H9 (cell line): ENCODE measurements around the gene RNF40. TPM values are rescaled to one million over a fixed set of nuclear protein-coding genes. Genes with fewer than 3 reads are reported as not detected.

Experiments used
- DNase-seq: peaks from one replicate; pipeline ENCODE4 v3.0.0-alpha.2; 2017
- H2AFZ ChIP-seq: one replicate; pipeline ENCODE4 v1.6.1; 2013; ENCODE audit warnings: mild to moderate bottlenecking, low read length, control low read depth, moderate library complexity
- H2AK5ac ChIP-seq: 2 replicates; pipeline ENCODE4 v1.6.1; 2013; ENCODE audit warnings: low read length, control low read depth, mixed read lengths; ENCODE audit not compliant: insufficient read length
- H2BK120ac ChIP-seq: one replicate; pipeline ENCODE4 v1.6.1; 2013; ENCODE audit warnings: low read depth, mild to moderate bottlenecking, low read length, control low read depth, inconsistent platforms; ENCODE audit not compliant: poor library complexity, severe bottlenecking
- H2BK12ac ChIP-seq: 2 replicates; pipeline ENCODE4 v1.6.1; 2013; ENCODE audit warnings: low read length, control low read depth, mixed read lengths, low read depth; ENCODE audit not compliant: insufficient read length
- H2BK15ac ChIP-seq: 2 replicates; pipeline ENCODE4 v1.6.1; 2013; ENCODE audit warnings: low read depth, low read length, control low read depth
- H2BK20ac ChIP-seq: one replicate; pipeline ENCODE4 v1.6.1; 2013; ENCODE audit warnings: low read depth, mild to moderate bottlenecking, low read length, control low read depth, inconsistent platforms; ENCODE audit not compliant: poor library complexity, severe bottlenecking
- H2BK5ac ChIP-seq: 2 replicates; pipeline ENCODE4 v1.6.1; 2013; ENCODE audit warnings: low read length, control low read depth, mixed read lengths; ENCODE audit not compliant: insufficient read length
- H3K14ac ChIP-seq: 2 replicates; pipeline ENCODE4 v1.6.1; 2013; ENCODE audit warnings: low read length, control low read depth; ENCODE audit not compliant: insufficient read depth
- H3K18ac ChIP-seq: 2 replicates; pipeline ENCODE4 v1.6.1; 2013; ENCODE audit warnings: low read depth, mild to moderate bottlenecking, mixed read lengths, low read length, control low read depth; ENCODE audit not compliant: insufficient read length
- H3K23ac ChIP-seq: 2 replicates; pipeline ENCODE4 v1.6.1; 2013; ENCODE audit warnings: low read length, control low read depth, mixed read lengths, low read depth; ENCODE audit not compliant: insufficient read length
- H3K23me2 ChIP-seq: 2 replicates; pipeline ENCODE4 v1.6.1; 2013; ENCODE audit warnings: low read depth, mild to moderate bottlenecking, mixed read lengths, low read length, control low read depth; ENCODE audit not compliant: insufficient read length, poor library complexity, severe bottlenecking
- H3K27ac ChIP-seq: 2 replicates; pipeline ENCODE4 v1.5.1; 2013; ENCODE audit warnings: low read length, control low read depth, mixed read lengths, low read depth; ENCODE audit not compliant: insufficient read length
- H3K27me3 ChIP-seq: 2 replicates; pipeline ENCODE4 v1.6.1; 2013; ENCODE audit warnings: low read length, control low read depth, inconsistent platforms; ENCODE audit not compliant: insufficient read depth
- H3K4ac ChIP-seq: 2 replicates; pipeline ENCODE4 v1.6.1; 2013; ENCODE audit warnings: low read depth, mild to moderate bottlenecking, control low read depth, inconsistent platforms, low read length, moderate library complexity
- H3K4me1 ChIP-seq: 2 replicates; pipeline ENCODE4 v1.6.1; 2013; ENCODE audit warnings: low read length, control low read depth, inconsistent platforms; ENCODE audit not compliant: insufficient read depth
- H3K4me2 ChIP-seq: 2 replicates; pipeline ENCODE4 v1.6.1; 2013; ENCODE audit warnings: low read length, control low read depth, mixed read lengths; ENCODE audit not compliant: insufficient read length, insufficient read depth
- H3K56ac ChIP-seq: 2 replicates; pipeline ENCODE4 v1.6.1; 2013; ENCODE audit warnings: low read depth, mild to moderate bottlenecking, mixed read lengths, low read length, control low read depth; ENCODE audit not compliant: insufficient read length
- H3K79me1 ChIP-seq: 2 replicates; pipeline ENCODE4 v1.6.1; 2013; ENCODE audit warnings: low read depth, mild to moderate bottlenecking, moderate library complexity, low read length, control low read depth, inconsistent platforms; ENCODE audit not compliant: insufficient read depth, poor library complexity, severe bottlenecking
- H3K79me2 ChIP-seq: 2 replicates; pipeline ENCODE4 v1.6.1; 2013; ENCODE audit warnings: low read length, control low read depth, inconsistent platforms; ENCODE audit not compliant: insufficient read depth
- H3K9ac ChIP-seq: 2 replicates; pipeline ENCODE4 v1.6.1; 2013; ENCODE audit warnings: low read length, control low read depth, mixed read lengths; ENCODE audit not compliant: insufficient read length; ENCODE audit errors: extremely low read depth
- H3K9me3 ChIP-seq: one replicate; pipeline ENCODE4 v1.6.1; 2013; ENCODE audit warnings: low read depth, low read length, inconsistent platforms; ENCODE audit not compliant: control insufficient read depth
- H3T11ph ChIP-seq: one replicate; pipeline ENCODE4 v1.6.1; 2013; ENCODE audit warnings: mild to moderate bottlenecking, low read length, control low read depth, inconsistent platforms
- H4K20me1 ChIP-seq: one replicate; pipeline ENCODE4 v1.6.1; 2013; ENCODE audit not compliant: control insufficient read depth, insufficient read length, insufficient read depth
- H4K5ac ChIP-seq: 2 replicates; pipeline ENCODE4 v1.6.1; 2013; ENCODE audit warnings: low read depth, mild to moderate bottlenecking, mixed read lengths, low read length, control low read depth; ENCODE audit not compliant: insufficient read length
- H4K8ac ChIP-seq: replicated peaks from 2 replicates; pipeline ENCODE4 v1.6.1; 2013; ENCODE audit warnings: low read length, control low read depth, mixed read lengths, low read depth; ENCODE audit not compliant: insufficient read length
- H4K91ac ChIP-seq: 2 replicates; pipeline ENCODE4 v1.6.1; 2013; ENCODE audit warnings: low read depth, mild to moderate bottlenecking, moderate library complexity, mixed read lengths, low read length, control low read depth; ENCODE audit not compliant: insufficient read length
- H3K27ac Mint-ChIP-seq, 3 experiments: 2 replicates in 2 of 3; 3 replicates in 1 of 3; pipeline ENCODE4 v1.8.0; 2020 to 2021; ENCODE audit warnings: mixed read lengths in 3 of 3, mild to moderate bottlenecking in 1 of 3, moderate library complexity in 1 of 3
- H3K27me3 Mint-ChIP-seq: 2 replicates; pipeline ENCODE4 v1.8.0; 2021; ENCODE audit warnings: low read depth, mild to moderate bottlenecking, moderate library complexity, mixed read lengths
- H3K36me3 Mint-ChIP-seq, 3 experiments: 2 replicates in 2 of 3; 3 replicates in 1 of 3; pipeline ENCODE4 v1.8.0; 2020 to 2021; ENCODE audit warnings: low read depth in 3 of 3, mixed read lengths in 3 of 3; ENCODE audit not compliant: insufficient read depth in 1 of 3
- H3K4me1 Mint-ChIP-seq, 2 experiments: 2 replicates each; pipeline ENCODE4 v1.8.0; 2020; ENCODE audit warnings: mixed read lengths in 2 of 2
- H3K4me3 Mint-ChIP-seq, 2 experiments: 2 replicates in 1 of 2; 3 replicates in 1 of 2; pipeline ENCODE4 v1.8.0; 2020 to 2021; ENCODE audit warnings: mild to moderate bottlenecking in 2 of 2, mixed read lengths in 2 of 2, moderate library complexity in 1 of 2
- H3K9me3 Mint-ChIP-seq, 2 experiments: 2 replicates in 1 of 2; 3 replicates in 1 of 2; pipeline ENCODE4 v1.8.0; 2020; ENCODE audit warnings: mild to moderate bottlenecking in 2 of 2, mixed read lengths in 2 of 2, moderate library complexity in 1 of 2
- WGBS: extraction: QIAGEN DNeasy Blood & Tissue Kit; methylation state at CpG from one replicate; pipeline ENCODE4 v1.1.7; 2013; ENCODE audit warnings: missing lambda C conversion rate, low lambda C conversion rate, mixed read lengths; ENCODE audit not compliant: insufficient read length; ENCODE audit errors: extremely low coverage; 5-methylcytosine and 5-hydroxymethylcytosine counted together
- total RNA-seq: library from RNA; stranded (reverse); gene quantifications from 2 replicates; pipeline ENCODE4 v1.2.1, GENCODE V29; 2021
- TF ChIP-seq, protein P1 (sequence below): fragments of 200-600 bp; sonication (generic); conservative IDR thresholded peaks from 3 replicates; pipeline ENCODE4 v1.8.0; 2021; ENCODE audit warnings: antibody characterized with exemption, mild to moderate bottlenecking

The RNF40 gene
- total RNA-seq, 1 experiment from 2014 or later = 103 TPM

DNA sequence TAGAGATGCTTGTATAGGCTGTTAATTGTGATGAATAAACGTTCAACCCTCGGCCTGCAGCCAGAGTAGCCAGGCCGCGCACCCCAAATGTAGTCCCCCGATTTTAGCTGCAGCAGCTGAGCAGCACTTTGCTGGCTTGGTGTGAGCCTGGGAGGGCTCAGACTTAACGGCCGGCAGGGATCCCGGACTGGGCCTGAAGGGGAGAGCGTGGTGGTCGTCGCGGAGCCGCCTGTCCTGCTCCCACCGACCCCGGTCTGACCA lies 12.9 kb downstream of the RNF40 start:
- H3K9ac ChIP-seq = no peak overlapping the region
- no peak overlapping the region for H3K56ac ChIP-seq
- no peaks in the 10 kb centered on the region for H3K27me3 ChIP-seq
- H4K91ac ChIP-seq = no peak overlapping the region
- Mint-ChIP-seq H3K36me3 (peaks cover 23 to 46% (median 32%) of the 10 kb centered on the region in 3 experiments), H3K27me3 (peaks cover 3% of the 10 kb centered on the region; the same call in 1 of the 2 replicates), H3K9me3 (no peaks in the 10 kb centered on the region), H3K4me1 (peaks cover 18 to 24% of the 10 kb centered on the region in 2 experiments), H3K27ac (peak overlapping the region in 2 of 3 experiments; percentile 40 to 99; a peak in 1 of 7 replicates), H3K4me3 (peak overlapping the region; percentile 93 to 96)
- WGBS = no CpG with 5 or more reads among the region's 15 CpGs
- H2AFZ ChIP-seq = no peak overlapping the region
- H3K4me2 ChIP-seq = peak overlapping the region; percentile 73
- no peak overlapping the region for H3K18ac ChIP-seq
- H4K20me1 ChIP-seq = no peaks in the 10 kb centered on the region
- H3K79me2 ChIP-seq = no peaks in the 10 kb centered on the region
- H2BK15ac ChIP-seq = no peak overlapping the region
- no peak overlapping the region for H3T11ph ChIP-seq
- no peaks in the 10 kb centered on the region for H3K79me1 ChIP-seq
- no peak overlapping the region for H3K4ac ChIP-seq
- H2BK12ac ChIP-seq = no peak overlapping the region
- H3K23me2 ChIP-seq = peaks cover 4% of the 10 kb centered on the region
- no peak overlapping the region for H3K27ac ChIP-seq
- no peak overlapping the region for H2BK120ac ChIP-seq
- H2BK5ac ChIP-seq = no peak overlapping the region
- H4K8ac ChIP-seq = no peak overlapping the region
- H3K9me3 ChIP-seq = no peaks in the 10 kb centered on the region
- no peak overlapping the region for H2AK5ac ChIP-seq
- H3K23ac ChIP-seq = no peak overlapping the region
- H4K5ac ChIP-seq = no peak overlapping the region
- no peak overlapping the region for H2BK20ac ChIP-seq
- no peak for DNase-seq
- TF ChIP-seq, protein P1, sequence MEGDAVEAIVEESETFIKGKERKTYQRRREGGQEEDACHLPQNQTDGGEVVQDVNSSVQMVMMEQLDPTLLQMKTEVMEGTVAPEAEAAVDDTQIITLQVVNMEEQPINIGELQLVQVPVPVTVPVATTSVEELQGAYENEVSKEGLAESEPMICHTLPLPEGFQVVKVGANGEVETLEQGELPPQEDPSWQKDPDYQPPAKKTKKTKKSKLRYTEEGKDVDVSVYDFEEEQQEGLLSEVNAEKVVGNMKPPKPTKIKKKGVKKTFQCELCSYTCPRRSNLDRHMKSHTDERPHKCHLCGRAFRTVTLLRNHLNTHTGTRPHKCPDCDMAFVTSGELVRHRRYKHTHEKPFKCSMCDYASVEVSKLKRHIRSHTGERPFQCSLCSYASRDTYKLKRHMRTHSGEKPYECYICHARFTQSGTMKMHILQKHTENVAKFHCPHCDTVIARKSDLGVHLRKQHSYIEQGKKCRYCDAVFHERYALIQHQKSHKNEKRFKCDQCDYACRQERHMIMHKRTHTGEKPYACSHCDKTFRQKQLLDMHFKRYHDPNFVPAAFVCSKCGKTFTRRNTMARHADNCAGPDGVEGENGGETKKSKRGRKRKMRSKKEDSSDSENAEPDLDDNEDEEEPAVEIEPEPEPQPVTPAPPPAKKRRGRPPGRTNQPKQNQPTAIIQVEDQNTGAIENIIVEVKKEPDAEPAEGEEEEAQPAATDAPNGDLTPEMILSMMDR = no peak
- H3K4me1 ChIP-seq = no peaks in the 10 kb centered on the region
- H3K14ac ChIP-seq = no peak overlapping the region
